GM19035 (cell line): ENCODE results near the gene FAM222A.

Source experiments
- ATAC-seq: cut with Tn5 transposase; IDR thresholded peaks from one replicate; pipeline ENCODE4 v1.9.1; 2021; ENCODE audit not compliant: unreplicated experiment

Gene FAM222A

DNA sequence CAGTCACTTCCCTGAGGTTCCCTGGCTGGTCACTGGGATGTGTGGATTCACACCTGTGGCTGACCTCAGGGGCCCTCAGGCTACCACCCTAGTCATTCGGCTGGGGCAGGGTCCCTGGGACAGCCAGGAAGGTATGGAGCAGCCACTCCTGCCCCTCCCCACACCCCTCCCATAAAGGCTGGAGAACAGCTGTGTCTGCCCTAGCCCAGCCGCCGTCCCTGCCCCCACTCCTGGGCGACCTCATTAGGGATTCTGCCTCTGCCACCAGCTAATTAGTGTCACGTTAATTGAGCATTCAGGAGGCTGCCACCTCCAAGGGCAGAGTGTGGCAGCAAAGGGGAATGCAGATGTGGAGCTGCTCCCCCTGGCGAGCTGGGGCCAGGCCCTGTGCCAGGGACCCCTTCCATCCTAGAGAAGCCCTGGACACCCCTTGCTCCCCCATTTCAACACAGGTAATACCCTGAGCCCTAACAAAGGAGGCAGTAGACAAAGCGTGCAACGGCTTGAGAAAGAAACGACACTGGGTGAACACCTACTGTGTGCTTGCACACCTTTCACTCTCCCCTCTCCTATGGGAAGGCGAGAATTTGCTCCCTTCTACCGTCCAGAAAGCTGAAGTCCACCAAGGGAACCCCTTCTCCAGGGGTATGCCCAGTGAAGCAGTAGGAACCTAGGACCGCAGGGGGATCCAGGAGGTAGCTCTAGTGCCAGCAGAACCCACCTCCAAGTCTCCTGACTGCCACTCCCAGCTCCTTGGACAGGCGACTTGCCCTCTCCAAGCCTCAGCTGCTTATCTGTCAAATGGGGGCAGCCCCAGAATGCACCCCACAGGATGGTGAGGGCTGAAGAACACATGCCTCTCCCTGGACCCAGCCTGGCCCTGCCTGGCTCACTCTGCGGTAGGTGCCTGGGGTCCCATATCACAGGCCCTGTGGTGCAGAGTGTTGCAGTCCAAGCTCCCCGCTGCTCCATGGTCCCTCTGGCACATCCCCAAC, 45.1 kb downstream of the FAM222A start:
- ATAC-seq: no peak

DNA sequence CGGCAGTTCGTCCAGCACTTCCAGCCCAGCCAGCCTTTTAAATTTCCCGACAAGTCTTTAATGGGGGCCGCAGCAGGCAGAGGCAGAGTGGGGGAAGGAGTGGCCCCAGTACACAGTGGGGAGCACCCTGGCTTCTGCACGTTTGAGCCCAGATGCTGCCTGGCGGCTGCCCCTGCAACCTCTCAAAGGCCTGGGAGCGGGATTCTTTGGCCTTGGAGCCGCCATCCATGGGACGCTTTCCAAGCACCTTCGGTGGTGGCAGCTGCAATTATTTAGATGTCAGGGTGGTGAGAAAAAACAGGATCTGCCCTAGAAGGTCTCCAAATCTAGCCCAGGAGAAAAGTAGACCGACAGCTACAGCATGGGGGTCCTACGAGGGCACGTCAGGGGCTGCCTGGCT, 46.0 kb downstream of the FAM222A start:
- no peak for ATAC-seq

DNA sequence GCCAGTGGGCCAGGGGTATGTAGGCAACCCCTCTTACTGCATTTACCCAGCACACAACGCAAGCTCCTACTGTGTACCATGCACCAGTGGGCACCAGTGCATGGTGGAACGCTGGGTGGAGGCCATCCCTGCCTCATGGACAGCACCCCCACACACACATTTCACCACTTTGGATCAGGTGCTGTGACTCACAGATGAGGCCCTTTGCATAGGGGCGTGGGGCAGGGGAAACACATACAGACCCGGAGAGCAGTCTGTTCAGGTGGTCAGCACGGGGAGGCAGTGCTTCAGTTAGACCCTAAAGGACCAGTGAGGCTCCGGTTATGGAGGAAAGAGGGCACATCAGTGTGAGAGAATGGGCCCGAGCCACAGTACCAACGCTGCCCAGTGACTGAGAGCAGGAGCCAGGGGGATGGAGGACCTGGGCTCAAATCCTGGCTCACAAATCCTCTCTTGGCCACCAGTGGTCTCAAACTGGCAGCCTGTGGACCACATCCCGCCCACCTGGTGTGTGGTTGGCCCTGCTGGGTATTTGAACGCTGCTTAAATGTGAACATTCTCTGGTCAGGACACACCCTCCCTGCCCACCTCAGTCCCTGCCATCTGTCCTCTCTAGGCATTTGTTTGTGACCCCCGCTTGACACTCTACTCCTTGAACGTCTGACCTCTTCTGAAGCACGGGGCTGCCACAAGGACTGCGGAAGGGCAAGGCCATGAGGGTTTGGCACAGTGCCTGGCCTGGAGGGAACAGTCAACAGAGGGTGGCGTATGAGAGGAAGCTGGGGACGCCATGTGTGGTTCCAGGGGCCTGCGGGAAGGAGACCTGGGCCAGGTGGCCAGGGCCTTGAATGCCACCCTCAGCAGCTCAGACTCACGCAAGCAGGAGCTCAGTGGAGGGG, 46.7 kb downstream of the FAM222A start:
- no peak for ATAC-seq

DNA sequence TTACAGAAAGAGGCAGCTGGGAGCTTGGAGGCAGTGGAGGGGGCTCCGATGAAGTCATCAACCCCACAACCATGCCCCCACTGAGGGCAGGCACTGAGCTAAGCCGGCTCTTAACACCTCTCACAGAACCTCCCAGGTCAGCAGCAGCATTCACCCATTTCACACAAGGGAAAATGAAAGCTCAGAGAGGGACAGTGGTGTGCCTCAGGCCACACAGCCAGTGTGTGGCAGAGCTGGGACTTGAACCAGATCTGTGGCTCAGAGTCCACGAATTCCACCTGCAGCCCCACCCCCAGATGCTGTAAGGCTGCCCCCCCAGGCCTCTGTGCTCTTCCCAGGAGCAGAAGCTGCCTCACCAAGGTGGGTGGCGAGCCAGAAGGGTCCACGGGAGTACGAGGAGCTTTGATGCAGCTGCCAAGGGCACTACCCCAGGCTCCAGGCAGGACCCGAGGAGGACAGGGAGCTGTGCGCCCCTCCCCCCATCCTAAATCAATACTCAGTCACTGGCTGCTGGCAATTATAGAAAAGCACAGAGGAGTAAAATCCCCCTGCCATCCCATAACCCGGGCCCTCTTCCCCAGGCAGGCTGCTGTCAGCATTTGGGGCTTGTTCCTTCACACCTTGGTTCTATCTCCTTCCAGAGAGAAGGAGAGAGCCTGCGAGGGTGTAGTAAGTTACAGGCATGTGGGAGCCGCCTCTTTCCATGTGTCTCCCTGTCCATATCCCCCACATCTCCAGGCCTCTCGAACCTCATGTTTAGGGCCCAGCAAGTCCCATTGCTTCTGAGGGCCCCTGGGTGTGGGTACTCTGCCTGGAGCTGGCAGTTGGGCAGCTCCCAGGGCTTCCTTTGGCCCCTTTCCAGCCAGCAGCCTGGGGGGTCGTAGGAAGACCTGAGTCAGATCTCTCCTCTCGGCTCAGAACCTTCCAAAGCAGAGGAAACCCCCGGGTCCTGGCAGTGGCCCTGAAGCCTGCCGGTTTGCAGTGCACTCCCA, 47.6 kb downstream of the FAM222A start:
- ATAC-seq: no peak

DNA sequence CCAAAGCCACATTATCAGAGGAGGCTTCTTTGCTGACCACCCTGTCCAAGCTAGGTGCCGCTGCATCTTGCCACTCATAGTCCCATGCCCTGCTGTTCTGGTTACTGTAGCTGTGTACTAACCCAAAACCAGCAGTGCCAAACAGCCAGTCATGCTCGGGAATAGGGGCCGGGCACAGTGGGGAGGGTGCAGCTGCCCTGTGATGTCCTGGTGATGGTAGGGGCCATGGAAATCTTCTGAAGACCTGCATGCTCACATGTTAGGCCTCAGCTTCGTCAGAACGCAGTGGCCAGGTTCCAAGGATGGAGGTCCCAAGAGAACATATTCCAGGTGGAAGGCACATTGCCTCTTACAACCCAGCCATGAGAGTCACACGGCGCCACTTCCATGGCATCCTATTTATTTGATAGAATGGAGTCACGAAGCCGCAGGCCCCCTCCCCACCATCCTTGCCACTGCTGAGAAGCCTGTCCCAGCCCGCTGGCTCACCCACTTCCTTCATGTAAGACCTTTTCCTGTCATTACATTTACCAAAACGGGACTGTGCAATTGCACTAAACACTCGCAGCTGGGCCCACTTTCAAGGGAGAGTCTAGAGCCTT, 48.5 kb downstream of the FAM222A start:
- no peak for ATAC-seq

DNA sequence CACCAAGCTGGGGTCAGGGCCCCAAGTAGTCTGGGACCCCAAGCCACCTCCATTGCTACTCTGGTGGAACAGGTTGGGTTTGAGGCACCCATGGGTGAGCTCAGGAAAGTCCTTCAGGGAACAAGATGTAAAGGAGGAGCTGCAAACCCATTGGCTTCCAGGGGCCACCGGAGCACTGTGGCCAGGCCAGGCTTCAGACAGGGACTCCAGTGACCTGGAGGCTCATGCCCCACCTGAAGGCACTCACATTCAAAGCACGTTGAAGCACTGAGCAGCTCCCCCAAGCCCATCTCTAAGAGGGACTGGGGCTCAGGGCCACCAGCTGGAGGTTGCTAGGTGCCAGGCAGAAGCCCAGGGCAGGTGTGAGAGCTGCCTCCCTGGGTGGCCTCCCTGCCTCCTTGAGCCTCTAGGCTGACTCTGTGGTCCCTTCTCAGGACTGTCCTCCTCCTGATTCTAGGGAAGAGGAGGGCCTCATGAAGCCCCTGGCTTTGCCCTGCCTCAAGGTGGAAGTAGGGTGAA, 49.1 kb downstream of the FAM222A start:
- ATAC-seq: no peak

DNA sequence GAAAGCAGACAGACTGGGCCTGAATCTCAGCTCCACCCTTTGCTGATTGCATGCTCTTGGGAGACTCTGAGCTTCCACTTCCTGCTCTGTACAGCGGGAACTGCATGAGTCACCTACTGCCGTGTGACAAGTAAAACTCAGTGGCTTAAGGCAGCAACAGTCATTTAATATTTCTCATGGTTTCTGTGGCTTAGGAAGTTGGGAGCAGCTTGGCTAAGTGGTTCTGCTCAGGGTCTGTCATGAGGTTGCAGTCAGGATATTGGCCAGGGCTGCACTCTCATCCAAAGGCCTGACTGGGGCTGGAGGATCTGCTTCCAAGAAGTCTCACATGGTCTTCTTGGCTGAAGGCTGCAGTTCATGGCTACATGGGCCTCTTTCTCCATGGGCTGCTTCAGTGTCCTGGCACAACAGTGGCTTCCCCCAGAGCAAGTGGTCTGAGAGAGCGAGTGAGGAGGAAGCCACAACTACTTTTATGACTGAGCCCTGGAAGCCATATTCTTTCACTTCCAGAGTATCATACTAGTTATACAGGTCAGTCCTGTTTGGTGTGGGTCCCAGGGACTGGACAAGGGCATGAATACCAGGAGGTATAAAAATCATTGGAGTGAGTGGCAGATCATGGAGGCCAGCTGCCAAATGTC, 49.7 kb downstream of the FAM222A start:
- ATAC-seq: no peak

DNA sequence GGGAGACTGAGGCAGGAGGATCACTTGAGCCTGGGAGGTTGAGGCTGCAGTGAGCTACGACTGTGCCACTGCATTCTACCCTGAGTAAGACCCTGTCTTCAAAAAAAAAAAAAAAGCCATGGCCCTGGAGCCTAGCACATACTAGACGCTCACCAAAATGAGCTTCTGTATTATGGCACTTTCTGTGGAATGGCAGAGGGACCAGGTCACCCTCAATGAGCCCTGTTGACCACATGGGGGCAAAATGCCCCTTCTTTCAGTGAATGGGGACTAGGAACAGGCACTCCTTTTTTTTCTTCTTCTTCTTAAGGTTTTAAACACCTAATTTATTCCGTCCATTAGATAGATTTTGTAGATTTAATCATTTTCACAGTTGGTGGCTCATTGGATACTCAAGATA, 50.5 kb downstream of the FAM222A start:
- ATAC-seq: no peak

DNA sequence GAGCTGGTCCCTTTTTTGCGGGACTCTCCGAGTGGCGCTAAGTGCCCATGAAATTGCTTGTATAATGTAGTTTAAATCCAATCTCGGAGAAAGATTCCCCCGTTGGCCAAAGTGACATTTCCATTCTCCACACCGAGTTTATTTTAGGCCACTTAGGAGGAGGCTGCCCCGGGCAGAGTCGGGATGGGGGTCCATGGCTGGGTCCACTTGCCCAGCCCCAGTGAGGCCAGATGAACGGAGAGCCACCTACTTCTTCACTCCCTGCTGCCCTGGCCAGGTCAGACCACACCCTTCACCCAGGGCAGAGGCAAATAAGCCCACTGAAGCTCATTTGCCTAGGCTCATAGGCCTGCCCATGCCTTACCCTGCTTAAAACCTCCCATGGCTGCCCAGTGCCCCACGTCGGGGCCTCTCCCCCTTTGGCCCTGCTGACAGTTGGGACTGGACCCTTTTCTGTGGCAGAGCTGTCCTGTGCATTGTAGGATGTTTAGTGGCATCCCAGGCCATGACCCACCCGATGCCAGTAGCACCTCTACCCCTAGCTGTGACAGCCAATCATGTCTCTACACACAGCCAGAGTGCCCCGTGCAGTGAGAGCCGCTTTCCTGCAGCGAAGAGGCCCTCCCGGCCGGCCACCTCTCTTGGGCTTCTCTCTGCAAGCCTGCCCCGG, 51.3 kb downstream of the FAM222A start:
- ATAC-seq: no peak

DNA sequence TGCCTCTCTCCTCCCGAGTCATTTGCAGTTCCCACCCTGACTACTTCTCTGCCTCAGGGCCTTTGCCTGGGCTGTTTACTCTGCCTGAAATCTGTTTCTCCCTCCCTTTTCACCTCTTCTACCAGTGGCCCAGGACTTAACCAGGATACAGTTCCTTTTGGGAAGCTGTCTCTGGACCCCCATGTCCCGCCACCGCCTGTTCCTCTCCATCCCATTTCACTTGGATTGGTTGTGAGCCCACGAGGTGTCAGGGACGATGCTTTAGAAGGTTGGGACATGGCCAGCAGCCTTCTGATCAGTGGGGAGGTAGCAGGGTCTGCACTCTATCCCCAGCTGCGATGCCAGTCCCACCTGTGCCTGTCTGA, 51.8 kb downstream of the FAM222A start:
- ATAC-seq: no peak

DNA sequence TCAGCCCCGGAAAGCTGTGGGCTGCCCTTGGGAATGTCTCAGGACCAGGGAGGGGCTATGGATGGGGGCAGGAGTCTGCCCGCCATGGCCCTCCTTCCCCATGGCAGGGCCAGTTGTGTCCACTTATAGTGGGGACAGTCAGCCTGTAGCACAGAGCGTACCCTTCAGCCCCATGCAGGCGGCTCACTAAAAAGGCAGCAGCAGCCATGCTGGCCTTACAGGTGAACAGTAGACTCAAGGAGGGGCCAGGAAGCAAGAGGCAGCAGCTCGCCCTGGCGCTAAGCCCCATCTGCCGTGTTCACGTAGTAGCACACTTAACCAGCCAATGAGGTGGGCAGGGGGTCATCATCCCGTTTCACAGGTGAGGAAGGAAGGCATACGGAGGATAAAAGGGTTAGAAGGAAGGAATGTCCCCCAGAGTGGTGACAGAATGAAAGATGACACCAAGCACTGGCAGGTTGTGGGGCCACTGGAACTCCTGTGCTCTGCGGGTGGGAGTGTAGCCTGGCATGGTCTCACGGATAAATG, 52.7 kb downstream of the FAM222A start:
- ATAC-seq: no peak

DNA sequence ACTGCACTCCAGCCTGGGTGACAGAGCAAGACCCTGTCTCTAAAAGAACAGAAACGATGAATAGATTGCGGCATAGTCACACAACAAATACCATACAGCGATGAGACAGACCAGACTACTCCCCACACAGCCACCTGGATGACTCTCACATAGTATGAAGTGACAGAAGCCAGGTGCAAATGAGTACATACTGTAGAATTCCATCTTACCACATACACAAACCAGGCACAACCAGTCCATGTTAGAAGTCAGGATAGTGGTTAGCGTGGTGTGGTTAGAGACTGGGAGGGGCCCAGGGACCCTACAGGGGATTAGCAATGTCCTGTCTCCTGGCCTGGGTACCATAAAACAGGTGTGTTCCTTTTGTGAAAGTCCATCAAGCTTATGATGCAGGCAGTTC, 53.8 kb downstream of the FAM222A start:
- no peak for ATAC-seq

DNA sequence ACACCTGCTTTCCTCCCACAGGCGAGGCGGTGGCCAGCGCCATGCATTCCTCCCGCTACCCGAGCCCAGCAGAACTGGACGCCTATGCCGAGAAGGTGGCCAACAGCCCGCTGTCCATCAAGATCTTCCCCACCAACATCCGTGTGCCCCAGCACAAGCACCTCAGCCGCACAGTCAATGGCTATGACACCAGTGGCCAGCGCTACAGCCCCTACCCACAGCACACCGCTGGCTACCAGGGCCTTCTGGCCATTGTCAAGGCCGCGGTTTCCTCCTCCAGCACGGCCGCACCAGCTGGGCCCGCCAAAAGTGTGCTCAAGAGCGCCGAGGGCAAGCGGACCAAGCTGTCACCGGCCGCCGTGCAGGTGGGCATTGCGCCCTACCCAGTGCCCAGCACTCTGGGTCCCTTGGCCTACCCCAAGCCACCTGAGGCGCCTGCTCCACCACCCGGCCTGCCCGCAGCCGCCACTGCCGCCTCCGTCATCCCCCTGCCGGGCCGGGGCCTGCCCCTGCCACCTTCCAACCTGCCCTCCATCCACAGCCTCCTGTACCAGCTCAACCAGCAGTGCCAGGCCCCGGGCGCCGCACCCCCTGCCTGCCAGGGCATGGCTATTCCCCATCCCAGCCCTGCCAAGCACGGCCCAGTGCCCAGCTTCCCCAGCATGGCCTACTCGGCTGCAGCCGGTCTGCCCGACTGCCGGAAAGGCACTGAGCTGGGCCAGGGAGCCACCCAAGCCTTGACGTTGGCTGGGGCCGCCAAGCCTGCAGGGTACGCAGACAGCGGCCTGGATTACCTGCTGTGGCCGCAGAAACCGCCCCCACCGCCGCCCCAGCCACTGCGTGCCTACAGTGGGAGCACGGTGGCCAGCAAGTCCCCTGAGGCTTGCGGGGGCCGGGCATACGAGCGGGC, 54.6 kb downstream of the FAM222A start:
- no peak for ATAC-seq

DNA sequence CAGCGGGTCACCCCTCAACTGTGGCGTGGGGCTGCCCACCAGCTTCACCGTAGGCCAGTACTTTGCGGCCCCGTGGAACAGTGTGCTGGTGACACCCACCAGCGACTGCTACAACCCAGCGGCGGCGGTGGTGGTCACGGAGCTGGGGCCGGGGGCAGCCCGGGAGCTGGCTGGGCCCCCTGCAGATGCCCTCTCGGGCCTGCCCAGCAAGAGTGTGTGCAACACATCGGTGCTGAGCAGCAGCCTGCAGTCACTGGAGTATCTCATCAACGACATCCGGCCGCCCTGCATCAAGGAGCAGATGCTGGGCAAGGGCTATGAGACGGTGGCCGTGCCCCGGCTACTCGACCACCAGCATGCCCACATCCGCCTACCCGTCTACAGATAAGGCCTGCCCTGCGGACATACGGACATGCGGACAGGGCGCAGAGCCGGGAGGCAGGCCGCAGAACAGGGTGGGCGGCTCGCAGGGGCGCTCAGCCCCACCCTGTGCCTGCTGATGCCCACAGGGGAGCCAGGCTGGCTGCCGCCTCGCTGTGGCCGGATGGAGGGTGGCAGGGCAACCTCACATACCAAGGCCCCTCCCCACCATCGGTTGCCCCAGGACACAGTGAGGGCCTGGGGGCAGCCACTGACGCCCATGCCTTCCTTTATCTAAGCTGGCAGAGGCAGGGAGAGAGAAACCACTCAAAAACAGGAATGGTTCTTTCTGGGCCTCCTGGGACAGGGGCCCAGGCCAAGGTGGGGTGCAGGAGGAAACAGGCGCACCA, 55.5 kb downstream of the FAM222A start:
- no peak for ATAC-seq

DNA sequence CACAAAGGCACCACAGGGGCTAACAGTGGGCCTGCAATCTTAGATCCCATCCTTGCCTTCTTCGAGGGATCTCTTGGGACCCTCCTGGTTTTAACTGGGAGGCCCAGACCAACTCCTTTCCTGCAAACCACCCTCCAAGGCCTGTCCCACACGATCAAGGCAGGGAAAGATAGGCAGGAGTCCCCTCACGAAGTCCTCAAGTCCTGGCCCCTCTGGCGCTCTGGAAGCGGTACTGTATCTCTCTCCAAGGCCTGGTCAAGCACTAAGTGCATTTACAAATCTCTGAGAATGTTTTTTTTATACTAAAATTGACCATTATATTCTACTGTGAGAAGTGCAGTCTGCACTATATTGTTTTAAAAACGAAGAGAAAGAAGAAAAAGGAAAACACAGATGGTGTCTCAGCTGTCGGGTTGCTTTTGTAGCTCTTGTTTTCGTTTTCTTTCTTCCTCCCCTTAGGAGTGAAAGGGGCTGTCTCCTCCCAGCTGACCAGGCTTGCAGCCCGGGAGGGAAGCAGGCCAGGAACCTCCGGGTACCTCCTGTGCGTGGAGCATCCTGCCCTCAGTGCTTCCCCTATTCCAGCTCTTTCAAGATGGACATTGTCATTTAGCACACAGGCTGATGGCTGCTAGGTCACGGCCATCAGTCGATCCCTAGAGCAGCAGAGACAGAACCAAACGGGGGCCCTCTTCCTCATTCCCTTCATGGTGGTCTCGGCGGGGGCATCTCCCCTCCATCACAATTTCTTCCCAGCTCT, 56.7 kb downstream of the FAM222A start:
- ATAC-seq: no peak
